DLD1 (cell line): ENCODE results near the gene SIX1.

Experiments used
- in situ Hi-C: cut with HindIII; loops from 2 replicates; pipeline ENCODE4 v1.10.0; 2017; ENCODE audit warnings: low sequenced_read_pairs

SIX1 gene

DNA sequence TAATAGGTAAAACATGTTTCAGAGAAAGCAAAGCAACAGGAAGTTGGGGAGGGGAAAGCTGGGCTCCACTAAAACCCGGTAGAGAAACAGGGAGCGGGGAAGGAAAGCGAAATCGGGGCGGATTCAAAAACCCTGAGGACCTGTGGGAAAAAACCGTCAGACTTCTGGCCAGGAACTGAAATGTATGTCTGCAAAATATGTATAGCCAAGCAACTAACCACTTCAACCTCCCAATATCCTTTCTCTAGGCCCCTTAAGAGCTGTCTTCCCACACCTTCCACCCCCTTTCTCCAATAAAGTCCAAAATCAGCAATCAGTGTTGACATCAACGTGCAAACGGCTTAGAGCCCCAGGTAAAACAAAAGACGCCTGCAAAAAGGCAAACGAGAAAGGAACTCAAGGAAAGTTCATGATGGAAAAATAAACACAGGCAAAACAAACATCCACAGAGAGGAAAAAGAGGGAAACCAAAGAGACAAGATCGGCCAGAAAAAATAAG lies 32.8 kb downstream of the SIX1 start:
- in situ Hi-C loops = no loop called here

DNA sequence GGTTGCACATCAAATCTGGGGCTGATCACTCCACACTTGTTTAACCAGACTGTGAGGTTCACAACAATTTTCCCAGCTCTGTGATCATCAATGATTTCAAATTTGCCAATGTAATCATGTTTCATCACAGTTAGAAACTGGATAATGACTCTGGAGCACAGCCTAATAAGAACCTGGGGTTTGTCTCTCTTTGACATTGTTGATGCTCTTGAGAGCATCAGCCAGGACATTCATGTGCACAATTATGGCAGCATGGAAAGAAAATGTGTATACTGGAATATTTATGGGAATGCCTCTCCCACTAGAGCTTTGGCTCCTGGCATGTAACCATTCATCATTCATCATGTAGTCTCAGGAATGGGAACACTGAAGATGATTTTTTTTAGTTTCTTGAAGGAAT lies 47.0 kb downstream of the SIX1 start:
- in situ Hi-C loops = no loop called here

DNA sequence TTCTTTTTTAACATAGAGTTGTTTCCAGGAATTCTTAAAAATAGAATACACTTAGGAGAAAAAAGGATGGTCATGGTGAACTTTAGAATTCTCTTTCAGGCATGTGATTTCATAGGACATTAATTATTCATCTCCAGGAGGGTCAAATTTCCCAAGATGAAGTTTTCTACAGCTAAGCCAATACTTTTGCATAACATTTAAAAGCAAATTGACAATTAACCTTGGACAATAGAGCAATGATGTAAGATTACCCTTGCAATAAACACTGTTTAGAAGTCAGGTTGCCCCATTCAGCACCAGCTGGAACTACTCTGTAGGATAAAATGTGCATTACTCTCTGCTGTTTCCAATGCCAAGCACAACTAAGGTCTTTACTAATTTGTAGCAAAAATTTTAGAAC lies 49.5 kb downstream of the SIX1 start:
- in situ Hi-C loops = no loop called here

DNA sequence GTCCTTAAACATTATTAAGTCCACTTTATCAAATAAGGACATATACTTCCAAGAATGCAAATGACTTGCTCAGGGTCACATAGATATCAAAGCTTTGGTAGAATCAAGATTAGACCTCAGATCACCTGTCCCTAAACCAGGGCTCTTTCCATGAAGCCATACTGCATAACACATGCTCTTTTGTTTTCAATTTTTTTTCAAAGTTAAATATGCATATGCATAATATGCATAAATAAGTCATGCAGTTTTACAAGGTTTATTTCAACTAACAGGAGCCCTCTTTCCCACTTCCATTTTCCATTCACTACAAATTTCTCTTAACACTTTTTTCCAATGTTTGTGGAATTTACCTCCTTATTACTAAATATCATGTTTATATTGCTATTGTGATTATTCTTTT lies 53.1 kb downstream of the SIX1 start:
- in situ Hi-C loops = no loop called here

DNA sequence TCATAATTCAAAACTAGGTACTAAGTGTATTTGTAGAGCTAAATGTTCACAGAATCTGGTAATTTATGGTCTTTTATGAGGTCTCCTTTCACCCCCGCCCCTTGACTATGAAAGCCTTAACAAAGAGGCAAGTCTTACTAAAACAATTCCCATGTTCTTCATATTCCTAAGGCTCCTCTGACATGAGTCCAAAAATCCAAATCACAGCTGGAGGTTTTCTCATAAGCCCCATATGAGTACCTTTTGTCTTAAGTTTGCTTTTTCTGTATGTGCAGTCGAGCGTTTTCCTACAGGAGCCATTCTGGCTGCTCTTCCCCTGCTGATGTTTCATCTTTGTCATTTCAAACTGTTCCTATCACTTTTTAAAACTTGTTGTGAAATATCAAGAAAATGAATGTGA lies 55.2 kb downstream of the SIX1 start:
- in situ Hi-C loops = no loop called here
